GM23338 (cell line): ENCODE results near the gene RBM17. TPM values are rescaled to one million over a fixed set of nuclear protein-coding genes. Genes with fewer than 3 reads are reported as not detected.

ENCODE experiments used
- ATAC-seq: fragments of 200-7000 bp; cut with Tn5 transposase; 3 replicates; pipeline ENCODE4 v1.9.1; 2020
- DNase-seq: peaks from one replicate; pipeline ENCODE4 v3.0.0-alpha.2; 2015; ENCODE audit warnings: low spot score
- H2AFZ ChIP-seq: fragments of 200-600 bp; sonication (generic); 2 replicates; pipeline ENCODE4 v1.8.0; 2016; ENCODE audit warnings: antibody characterized with exemption, mild to moderate bottlenecking, moderate library complexity
- H3F3A ChIP-seq: fragments of 200-600 bp; sonication (generic); replicated peaks from 2 replicates; pipeline ENCODE4 v1.8.0; 2017; ENCODE audit warnings: antibody characterized with exemption, mixed run types, low read depth
- H3K27ac ChIP-seq: fragments of 200-600 bp; sonication (generic); 2 replicates; pipeline ENCODE4 v1.6.1; 2016; ENCODE audit warnings: low read depth
- H3K27me3 ChIP-seq: fragments of 200-600 bp; sonication (generic); 2 replicates; pipeline ENCODE4 v1.8.0; 2016; ENCODE audit warnings: mild to moderate bottlenecking, mixed run types, moderate library complexity; ENCODE audit not compliant: insufficient read depth
- H3K36me3 ChIP-seq: fragments of 200-600 bp; sonication (generic); 2 replicates; pipeline ENCODE4 v1.8.0; 2016; ENCODE audit warnings: mild to moderate bottlenecking; ENCODE audit not compliant: insufficient read depth
- H3K4me1 ChIP-seq: fragments of 200-600 bp; sonication (generic); 2 replicates; pipeline ENCODE4 v1.8.0; 2016; ENCODE audit warnings: mild to moderate bottlenecking, moderate library complexity; ENCODE audit not compliant: insufficient read depth
- H3K4me2 ChIP-seq: fragments of 200-600 bp; sonication (generic); 2 replicates; pipeline ENCODE4 v1.7.1; 2017; ENCODE audit warnings: mixed run types
- H3K4me3 ChIP-seq: fragments of 200-600 bp; sonication (generic); 2 replicates; pipeline ENCODE4 v1.6.1; 2016; ENCODE audit warnings: mixed run types
- H3K79me2 ChIP-seq: fragments of 200-600 bp; sonication (generic); replicated peaks from 2 replicates; pipeline ENCODE4 v1.8.0; 2017; ENCODE audit warnings: mild to moderate bottlenecking; ENCODE audit not compliant: insufficient read depth
- H3K9me2 ChIP-seq: fragments of 200-600 bp; sonication (generic); 2 replicates; pipeline ENCODE4 v1.8.0; 2017; ENCODE audit not compliant: insufficient read depth
- H4K20me1 ChIP-seq: fragments of 200-600 bp; sonication (generic); replicated peaks from 2 replicates; pipeline ENCODE4 v1.8.0; 2017; ENCODE audit warnings: mild to moderate bottlenecking; ENCODE audit not compliant: insufficient read depth
- H3K27ac Mint-ChIP-seq: 2 replicates; pipeline ENCODE4 v1.8.0; 2020; ENCODE audit warnings: inconsistent platforms, mild to moderate bottlenecking, moderate library complexity, mixed read lengths
- H3K27me3 Mint-ChIP-seq: 3 replicates; pipeline ENCODE4 v1.8.0; 2022; ENCODE audit warnings: low read depth, mild to moderate bottlenecking, moderate library complexity, mixed read lengths, inconsistent platforms; ENCODE audit not compliant: insufficient read depth, poor library complexity
- H3K36me3 Mint-ChIP-seq: 3 replicates; pipeline ENCODE4 v1.8.0; 2021; ENCODE audit warnings: low read depth, mild to moderate bottlenecking, inconsistent platforms, moderate library complexity, mixed read lengths
- H3K4me1 Mint-ChIP-seq: 3 replicates; pipeline ENCODE4 v1.8.0; 2020; ENCODE audit warnings: mild to moderate bottlenecking, inconsistent platforms, mixed read lengths
- H3K4me3 Mint-ChIP-seq: 3 replicates; pipeline ENCODE4 v1.8.0; 2021; ENCODE audit warnings: moderate library complexity, mild to moderate bottlenecking, inconsistent platforms, mixed read lengths
- H3K9me3 Mint-ChIP-seq: 3 replicates; pipeline ENCODE4 v1.8.0; 2020; ENCODE audit warnings: moderate library complexity, mild to moderate bottlenecking, inconsistent platforms, mixed read lengths
- CREB1 ChIP-seq: fragments of 250-450 bp; sonication (Bioruptor Pico); IDR thresholded peaks from 2 replicates; pipeline ENCODE4 v1.5.0; 2020; ENCODE audit warnings: low read depth, mild to moderate bottlenecking, moderate library complexity
- CTCF ChIP-seq, 2 experiments: fragments of 200-600 bp in 1 of 2; sonication (generic) in 1 of 2; conservative IDR thresholded peaks; 2 replicates each; pipeline versions ENCODE4 v1.5.1 to v1.6.1; 2016 to 2017; ENCODE audit warnings: antibody characterized with exemption in 2 of 2, low read depth in 2 of 2, mild to moderate bottlenecking in 2 of 2, moderate library complexity in 1 of 2
- ETS1 ChIP-seq: IDR thresholded peaks from 2 replicates; pipeline ENCODE4 v1.6.1; 2016; ENCODE audit warnings: antibody characterized with exemption
- EZH2 ChIP-seq: fragments of 200-600 bp; sonication (generic); IDR thresholded peaks from one replicate; pipeline ENCODE4 v1.8.0; 2017; ENCODE audit warnings: antibody characterized with exemption, mild to moderate bottlenecking, low read depth; ENCODE audit not compliant: unreplicated experiment
- EZH2phosphoT487 ChIP-seq: fragments of 200-600 bp; sonication (generic); IDR thresholded peaks from one replicate; pipeline ENCODE4 v1.8.1; 2018; ENCODE audit warnings: antibody characterized with exemption; ENCODE audit not compliant: unreplicated experiment
- JUNB ChIP-seq: IDR thresholded peaks from one replicate; pipeline ENCODE4 v1.6.1; 2016; ENCODE audit warnings: antibody characterized with exemption; ENCODE audit not compliant: unreplicated experiment
- NANOG ChIP-seq: IDR thresholded peaks from 2 replicates; pipeline ENCODE4 v1.6.1; 2016; ENCODE audit warnings: antibody characterized with exemption, borderline replicate concordance
- POLR2AphosphoS5 ChIP-seq: IDR thresholded peaks from 2 replicates; pipeline ENCODE4 v1.6.1; 2016; ENCODE audit warnings: antibody characterized with exemption, low read depth
- REST ChIP-seq: IDR thresholded peaks from one replicate; pipeline ENCODE4 v1.6.1; 2018; ENCODE audit warnings: antibody characterized with exemption; ENCODE audit not compliant: unreplicated experiment
- STAT1 ChIP-seq: IDR thresholded peaks from one replicate; pipeline ENCODE4 v1.6.1; 2016; ENCODE audit warnings: antibody characterized with exemption; ENCODE audit not compliant: unreplicated experiment
- ZNF114 ChIP-seq: fragments of 250-450 bp; sonication (Bioruptor Pico); IDR thresholded peaks from 2 replicates; pipeline ENCODE4 v1.5.0; 2020; ENCODE audit warnings: mild to moderate bottlenecking, moderate library complexity
- ZNF331 ChIP-seq: fragments of 250-450 bp; sonication (Bioruptor Pico); IDR thresholded peaks from 2 replicates; pipeline ENCODE4 v1.5.0; 2020; ENCODE audit warnings: low read depth, mild to moderate bottlenecking, moderate library complexity
- polyA plus RNA-seq: library from polyadenylated mRNA; unstranded; fragments of >200 nt; fragmentation: Nextera tagmentation; extraction: Ambion mirVana; gene quantifications from 2 replicates; pipeline ENCODE4 v1.2.1, GENCODE V29; 2016
- total RNA-seq: library from RNA; depleted of rRNA; stranded (reverse); fragments of >200 nt; shearing (Covaris generic); gene quantifications from 2 replicates; pipeline ENCODE4 v1.2.3, GENCODE V29; 2014
- TF ChIP-seq, protein P1 (sequence below): fragments of 250-450 bp; sonication (Bioruptor Pico); IDR thresholded peaks from 2 replicates; pipeline ENCODE4 v1.5.0; 2020; ENCODE audit warnings: mild to moderate bottlenecking, moderate library complexity

Gene RBM17
- total and polyA plus RNA-seq, 2 experiments from 2014 or later: 54.7 to 281 TPM

DNA sequence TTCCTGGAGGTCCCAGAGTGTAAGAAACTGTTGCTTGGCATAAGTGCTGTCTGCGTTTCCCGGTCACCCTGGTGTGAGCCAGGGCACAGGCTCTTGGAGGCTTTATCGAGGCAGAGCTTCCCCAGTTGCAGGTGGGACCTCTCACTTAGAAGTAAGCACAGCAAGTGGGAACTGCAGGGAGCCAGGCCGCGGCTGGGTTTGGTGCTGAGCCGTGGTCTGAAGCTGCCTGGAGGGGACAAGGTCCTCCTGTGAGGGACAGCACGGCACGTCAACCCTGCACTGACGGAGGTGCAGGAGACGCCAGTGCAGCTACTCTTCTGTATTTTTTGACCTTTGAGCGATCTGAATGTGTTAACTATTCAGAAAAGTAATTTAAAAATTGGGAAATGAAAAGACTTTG is 58.1 kb downstream of the RBM17 start:
- no peak overlapping the region for H3K27ac Mint-ChIP-seq
- H3K4me3 ChIP-seq: no peak overlapping the region
- 0 out of 2 replicates have a peak, but pooled peaks cover 1% of the 10 kb centered on the region for H3K79me2 ChIP-seq

More for the DNA sequence above, 58.1 kb downstream of the RBM17 start:
- Histone ChIP-seq H3K27me3 (peaks cover 29% of the 10 kb centered on the region), H2AFZ (no peak overlapping the region), H3K27ac (no peak overlapping the region), H3F3A (peaks cover 6% of the 10 kb centered on the region; the same call in 1 of the 2 replicates), H3K4me1 (peaks cover 22% of the 10 kb centered on the region), H3K9me2 (no peaks in the 10 kb centered on the region), H4K20me1 (peaks cover 21% of the 10 kb centered on the region), H3K4me2 (no peak overlapping the region), H3K36me3 (no peaks in the 10 kb centered on the region; the same call in 1 of the 2 replicates)
- ATAC-seq (no peak), DNase-seq (no peak)
- H3K4me3 Mint-ChIP-seq: peak overlapping the region; percentile 72; the same call in 1 of the 3 replicates
- peaks cover 3% of the 10 kb centered on the region; the same call in 1 of the 3 replicates for H3K36me3 Mint-ChIP-seq
- H3K27me3 Mint-ChIP-seq: peaks cover 37% of the 10 kb centered on the region
- peaks cover 3% of the 10 kb centered on the region; the same call in 1 of the 3 replicates for H3K9me3 Mint-ChIP-seq
- peaks cover 23% of the 10 kb centered on the region for H3K4me1 Mint-ChIP-seq
- TF ChIP-seq EZH2phosphoT487: no peak
- no peak for TF ChIP-seq CREB1 (CRISPR knock-in tag)
- no peak for TF ChIP-seq JUNB
- TF ChIP-seq POLR2AphosphoS5: no peak
- TF ChIP-seq EZH2: no peak
- no peak for TF ChIP-seq CTCF (conservative IDR thresholded peaks at IDR 0.05; ENCODE audit: low read depth in 2 of 2)
- TF ChIP-seq REST: no peak
- TF ChIP-seq, protein P1, sequence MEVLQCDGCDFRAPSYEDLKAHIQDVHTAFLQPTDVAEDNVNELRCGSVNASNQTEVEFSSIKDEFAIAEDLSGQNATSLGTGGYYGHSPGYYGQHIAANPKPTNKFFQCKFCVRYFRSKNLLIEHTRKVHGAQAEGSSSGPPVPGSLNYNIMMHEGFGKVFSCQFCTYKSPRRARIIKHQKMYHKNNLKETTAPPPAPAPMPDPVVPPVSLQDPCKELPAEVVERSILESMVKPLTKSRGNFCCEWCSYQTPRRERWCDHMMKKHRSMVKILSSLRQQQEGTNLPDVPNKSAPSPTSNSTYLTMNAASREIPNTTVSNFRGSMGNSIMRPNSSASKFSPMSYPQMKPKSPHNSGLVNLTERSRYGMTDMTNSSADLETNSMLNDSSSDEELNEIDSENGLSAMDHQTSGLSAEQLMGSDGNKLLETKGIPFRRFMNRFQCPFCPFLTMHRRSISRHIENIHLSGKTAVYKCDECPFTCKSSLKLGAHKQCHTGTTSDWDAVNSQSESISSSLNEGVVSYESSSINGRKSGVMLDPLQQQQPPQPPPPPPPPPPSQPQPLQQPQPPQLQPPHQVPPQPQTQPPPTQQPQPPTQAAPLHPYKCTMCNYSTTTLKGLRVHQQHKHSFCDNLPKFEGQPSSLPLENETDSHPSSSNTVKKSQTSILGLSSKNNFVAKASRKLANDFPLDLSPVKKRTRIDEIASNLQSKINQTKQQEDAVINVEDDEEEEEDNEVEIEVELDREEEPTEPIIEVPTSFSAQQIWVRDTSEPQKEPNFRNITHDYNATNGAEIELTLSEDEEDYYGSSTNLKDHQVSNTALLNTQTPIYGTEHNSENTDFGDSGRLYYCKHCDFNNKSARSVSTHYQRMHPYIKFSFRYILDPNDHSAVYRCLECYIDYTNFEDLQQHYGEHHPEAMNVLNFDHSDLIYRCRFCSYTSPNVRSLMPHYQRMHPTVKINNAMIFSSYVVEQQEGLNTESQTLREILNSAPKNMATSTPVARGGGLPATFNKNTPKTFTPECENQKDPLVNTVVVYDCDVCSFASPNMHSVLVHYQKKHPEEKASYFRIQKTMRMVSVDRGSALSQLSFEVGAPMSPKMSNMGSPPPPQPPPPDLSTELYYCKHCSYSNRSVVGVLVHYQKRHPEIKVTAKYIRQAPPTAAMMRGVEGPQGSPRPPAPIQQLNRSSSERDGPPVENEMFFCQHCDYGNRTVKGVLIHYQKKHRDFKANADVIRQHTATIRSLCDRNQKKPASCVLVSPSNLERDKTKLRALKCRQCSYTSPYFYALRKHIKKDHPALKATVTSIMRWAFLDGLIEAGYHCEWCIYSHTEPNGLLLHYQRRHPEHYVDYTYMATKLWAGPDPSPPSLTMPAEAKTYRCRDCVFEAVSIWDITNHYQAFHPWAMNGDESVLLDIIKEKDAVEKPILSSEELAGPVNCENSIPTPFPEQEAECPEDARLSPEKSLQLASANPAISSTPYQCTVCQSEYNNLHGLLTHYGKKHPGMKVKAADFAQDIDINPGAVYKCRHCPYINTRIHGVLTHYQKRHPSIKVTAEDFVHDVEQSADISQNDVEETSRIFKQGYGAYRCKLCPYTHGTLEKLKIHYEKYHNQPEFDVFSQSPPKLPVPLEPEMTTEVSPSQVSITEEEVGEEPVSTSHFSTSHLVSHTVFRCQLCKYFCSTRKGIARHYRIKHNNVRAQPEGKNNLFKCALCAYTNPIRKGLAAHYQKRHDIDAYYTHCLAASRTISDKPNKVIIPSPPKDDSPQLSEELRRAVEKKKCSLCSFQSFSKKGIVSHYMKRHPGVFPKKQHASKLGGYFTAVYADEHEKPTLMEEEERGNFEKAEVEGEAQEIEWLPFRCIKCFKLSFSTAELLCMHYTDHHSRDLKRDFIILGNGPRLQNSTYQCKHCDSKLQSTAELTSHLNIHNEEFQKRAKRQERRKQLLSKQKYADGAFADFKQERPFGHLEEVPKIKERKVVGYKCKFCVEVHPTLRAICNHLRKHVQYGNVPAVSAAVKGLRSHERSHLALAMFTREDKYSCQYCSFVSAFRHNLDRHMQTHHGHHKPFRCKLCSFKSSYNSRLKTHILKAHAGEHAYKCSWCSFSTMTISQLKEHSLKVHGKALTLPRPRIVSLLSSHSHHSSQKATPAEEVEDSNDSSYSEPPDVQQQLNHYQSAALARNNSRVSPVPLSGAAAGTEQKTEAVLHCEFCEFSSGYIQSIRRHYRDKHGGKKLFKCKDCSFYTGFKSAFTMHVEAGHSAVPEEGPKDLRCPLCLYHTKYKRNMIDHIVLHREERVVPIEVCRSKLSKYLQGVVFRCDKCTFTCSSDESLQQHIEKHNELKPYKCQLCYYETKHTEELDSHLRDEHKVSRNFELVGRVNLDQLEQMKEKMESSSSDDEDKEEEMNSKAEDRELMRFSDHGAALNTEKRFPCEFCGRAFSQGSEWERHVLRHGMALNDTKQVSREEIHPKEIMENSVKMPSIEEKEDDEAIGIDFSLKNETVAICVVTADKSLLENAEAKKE (CRISPR knock-in tag): no peak
- no peak for TF ChIP-seq ETS1
- no peak for TF ChIP-seq ZNF331
- no peak for TF ChIP-seq STAT1
- TF ChIP-seq NANOG: no peak
- TF ChIP-seq ZNF114: no peak
